ENCODE measurements around the gene ZMPSTE24. TPM values are rescaled to one million over a fixed set of nuclear protein-coding genes. Genes with fewer than 3 reads are reported as not detected.

The ZMPSTE24 gene
- total RNA-seq, 4 donors from 2014 or later, result 37.4 to 49.8 (median 48.9) TPM

- Histone ChIP-seq H3K4me3 (no peak overlapping the region), H3K4me1 (peaks cover 11 to 21% (median 17%) of the 10 kb centered on the region in 4 donors), H3K36me3 (no peaks in the 10 kb centered on the region), H3K27me3 (peaks cover 0 to 6% (median 3%) of the 10 kb centered on the region in 4 donors), H3K27ac (replicated peaks in 1 of 4) (no peak overlapping the region), H3K9me3 (no peaks in the 10 kb centered on the region)
- no peak for TF ChIP-seq CTCF (IDR thresholded peaks at IDR 0.05)
- no peak for TF ChIP-seq EP300 (IDR thresholded peaks at IDR 0.05)
- intact Hi-C loops (cut with DNase I), result no loop called here
- WGBS, result 83% methylated on average over 15 of the region's 22 CpGs
- no peak for DNase-seq (ENCODE audit: extremely low spot score)
These were observed 53.1 kb downstream of the ZMPSTE24 start for GRCh38 chr1:40310983-40311642.

- intact Hi-C loops (cut with DNase I), result no loop called here
- Histone ChIP-seq H3K36me3 (no peaks in the 10 kb centered on the region), H3K9me3 (no peaks in the 10 kb centered on the region), H3K4me3 (no peak overlapping the region), H3K4me1 (peaks cover 17 to 27% (median 23%) of the 10 kb centered on the region in 4 donors), H3K27me3 (peaks cover 0 to 12% (median 8%) of the 10 kb centered on the region in 4 donors), H3K27ac (replicated peaks in 1 of 4) (no peak overlapping the region)
- TF ChIP-seq POLR2A (IDR thresholded peaks at IDR 0.05; ENCODE audit: low read depth), result no peak
- no peak for TF ChIP-seq CTCF (IDR thresholded peaks at IDR 0.05)
- TF ChIP-seq EP300 (IDR thresholded peaks at IDR 0.05), result no peak
- TF ChIP-seq POLR2AphosphoS5 (IDR thresholded peaks at IDR 0.05), result no peak
- 100% methylated on average over 5 of the region's 5 CpGs for WGBS
- no peak for DNase-seq (ENCODE audit: extremely low spot score)
These were observed 53.7 kb downstream of the ZMPSTE24 start for GRCh38 chr1:40311692-40312091.

- H3K36me3 ChIP-seq, result no peaks in the 10 kb centered on the region
- peaks cover 24 to 35% (median 31%) of the 10 kb centered on the region in 4 donors for H3K4me1 ChIP-seq
- no peak for DNase-seq (ENCODE audit: extremely low spot score)
- 69% methylated on average over 10 of the region's 10 CpGs for WGBS
- H3K27ac ChIP-seq (replicated peaks in 1 of 4), result no peak overlapping the region
- intact Hi-C loops (cut with DNase I), result no loop called here
- no peak overlapping the region for H3K4me3 ChIP-seq
- H3K27me3 ChIP-seq, result peaks cover 0 to 20% (median 16%) of the 10 kb centered on the region in 4 donors
- TF ChIP-seq POLR2AphosphoS5 (IDR thresholded peaks at IDR 0.05) (no peak), CTCF (IDR thresholded peaks at IDR 0.05) (no peak)
- no peaks in the 10 kb centered on the region for H3K9me3 ChIP-seq
These were observed 54.5 kb downstream of the ZMPSTE24 start for GRCh38 chr1:40312238-40313205.

- Histone ChIP-seq H3K27me3 (peaks cover 0 to 29% (median 20%) of the 10 kb centered on the region in 4 donors), H3K36me3 (no peaks in the 10 kb centered on the region), H3K4me3 (no peak overlapping the region), H3K27ac (replicated peaks in 1 of 4) (no peak overlapping the region), H3K4me1 (peaks cover 24 to 31% (median 31%) of the 10 kb centered on the region in 4 donors), H3K9me3 (no peaks in the 10 kb centered on the region)
- no peak for TF ChIP-seq CTCF (IDR thresholded peaks at IDR 0.05)
- TF ChIP-seq POLR2AphosphoS5 (IDR thresholded peaks at IDR 0.05), result no peak
- TF ChIP-seq EP300 (IDR thresholded peaks at IDR 0.05), result no peak
- no peak for TF ChIP-seq POLR2A (IDR thresholded peaks at IDR 0.05; ENCODE audit: low read depth)
- DNase-seq (ENCODE audit: extremely low spot score), result no peak
- intact Hi-C loops (cut with DNase I), result no loop called here
- 98% methylated on average over 5 of the region's 5 CpGs for WGBS
These were observed 55.4 kb downstream of the ZMPSTE24 start for GRCh38 chr1:40313329-40313957.
